ENCODE measurements around the gene DNAJC13. TPM values are rescaled to one million over a fixed set of nuclear protein-coding genes. Genes with fewer than 3 reads are reported as not detected.
"Not testable (repeated sequence)": the region's sequence is repeated elsewhere in the genome, so short reads cannot be mapped to it uniquely, and the experiment has no call there.

DNAJC13 gene
- total RNA-seq, 4 donors from 2014 or later: 43.6 to 73.7 (median 61.1) TPM

DNA sequence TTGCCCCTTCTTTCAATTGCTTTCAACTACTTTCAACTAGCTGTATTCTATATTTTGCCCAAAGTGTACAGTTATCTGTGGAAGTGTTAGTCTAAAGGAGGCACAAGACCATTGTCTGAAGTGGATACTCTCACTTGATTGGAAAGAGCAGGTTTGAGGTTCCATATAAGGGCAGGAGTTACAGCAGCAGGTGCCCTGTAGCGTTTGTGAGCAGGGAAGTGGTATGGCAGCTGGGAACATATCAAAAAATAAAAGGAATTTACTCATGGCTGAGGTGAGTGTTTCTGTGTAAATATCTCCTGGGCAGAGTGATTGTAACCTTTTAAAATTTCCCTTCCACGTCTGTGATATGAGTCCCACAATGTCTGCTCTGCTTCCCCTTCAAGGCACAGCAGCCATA is 38.5 kb upstream of the DNAJC13 start:
- 31 to 47% methylated on average over 2 of the region's 2 CpGs for WGBS, 2 donors (ENCODE audit: low coverage in 1 of 2)
- Histone ChIP-seq H3K27me3 (peaks cover 17% of the 10 kb centered on the region), H3K36me3 (no peaks in the 10 kb centered on the region), H3K9me3 (no peaks in the 10 kb centered on the region), H3K27ac (no peak overlapping the region), H3K4me3 (no peak overlapping the region), H3K4me1 (no peaks in the 10 kb centered on the region)
- TF ChIP-seq POLR2AphosphoS5 (IDR thresholded peaks at IDR 0.05) (no peak), EP300 (IDR thresholded peaks at IDR 0.05) (no peak), POLR2A (IDR thresholded peaks at IDR 0.05) (no peak)
- TF ChIP-seq, protein P1, sequence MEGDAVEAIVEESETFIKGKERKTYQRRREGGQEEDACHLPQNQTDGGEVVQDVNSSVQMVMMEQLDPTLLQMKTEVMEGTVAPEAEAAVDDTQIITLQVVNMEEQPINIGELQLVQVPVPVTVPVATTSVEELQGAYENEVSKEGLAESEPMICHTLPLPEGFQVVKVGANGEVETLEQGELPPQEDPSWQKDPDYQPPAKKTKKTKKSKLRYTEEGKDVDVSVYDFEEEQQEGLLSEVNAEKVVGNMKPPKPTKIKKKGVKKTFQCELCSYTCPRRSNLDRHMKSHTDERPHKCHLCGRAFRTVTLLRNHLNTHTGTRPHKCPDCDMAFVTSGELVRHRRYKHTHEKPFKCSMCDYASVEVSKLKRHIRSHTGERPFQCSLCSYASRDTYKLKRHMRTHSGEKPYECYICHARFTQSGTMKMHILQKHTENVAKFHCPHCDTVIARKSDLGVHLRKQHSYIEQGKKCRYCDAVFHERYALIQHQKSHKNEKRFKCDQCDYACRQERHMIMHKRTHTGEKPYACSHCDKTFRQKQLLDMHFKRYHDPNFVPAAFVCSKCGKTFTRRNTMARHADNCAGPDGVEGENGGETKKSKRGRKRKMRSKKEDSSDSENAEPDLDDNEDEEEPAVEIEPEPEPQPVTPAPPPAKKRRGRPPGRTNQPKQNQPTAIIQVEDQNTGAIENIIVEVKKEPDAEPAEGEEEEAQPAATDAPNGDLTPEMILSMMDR (IDR thresholded peaks at IDR 0.05): no peak
- no peak for ATAC-seq

- no peak overlapping the region for H3K4me3 ChIP-seq
- peaks cover 18% of the 10 kb centered on the region for H3K27me3 ChIP-seq
- no peaks in the 10 kb centered on the region for H3K4me1 ChIP-seq
- H3K9me3 ChIP-seq: no peaks in the 10 kb centered on the region
- H3K27ac ChIP-seq: no peak overlapping the region
- no peaks in the 10 kb centered on the region for H3K36me3 ChIP-seq
- WGBS, 2 donors (ENCODE audit: low coverage in 1 of 2): 44% methylated on average over 1 of the region's 1 CpG; no CpG with 5 or more reads in 1 of the 2 donors
- no peak for TF ChIP-seq EP300 (IDR thresholded peaks at IDR 0.05)
- ATAC-seq: no peak
Observed at GRCh38 chr3:132380920-132381319, 36.4 kb upstream of the DNAJC13 start.

DNA sequence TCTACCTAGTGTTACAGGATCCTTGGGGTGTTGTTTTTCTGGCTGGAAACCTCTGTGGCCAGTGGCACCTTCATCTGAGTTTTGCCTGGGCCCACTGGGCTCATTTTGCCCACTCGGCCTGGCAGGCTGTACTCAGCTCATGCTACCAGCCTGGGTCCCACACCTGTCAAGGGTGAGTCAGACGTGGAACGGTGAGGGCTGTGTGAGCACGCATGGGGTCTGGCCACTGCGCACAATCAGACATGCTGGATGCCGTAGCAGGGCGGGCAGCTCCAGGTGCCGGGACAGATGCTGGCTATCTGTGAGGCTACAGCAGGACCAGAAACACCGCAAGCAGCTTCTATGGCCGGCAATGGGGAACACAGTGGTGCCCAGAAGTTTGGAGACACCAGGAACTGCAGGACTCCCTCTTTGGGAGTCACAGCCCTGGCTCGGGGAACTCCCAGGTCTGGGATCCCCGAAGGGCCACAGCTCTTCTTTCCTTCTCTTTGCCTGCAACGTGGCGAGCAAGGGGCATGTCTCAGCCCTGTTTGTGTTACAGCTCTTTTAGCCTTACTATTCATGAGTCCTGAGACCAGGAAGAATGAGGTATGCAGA is 35.9 kb upstream of the DNAJC13 start:
- no peaks in the 10 kb centered on the region for H3K36me3 ChIP-seq
- no peak overlapping the region for H3K4me3 ChIP-seq
- TF ChIP-seq EP300 (IDR thresholded peaks at IDR 0.05) (no peak), POLR2A (IDR thresholded peaks at IDR 0.05) (no peak), POLR2AphosphoS5 (IDR thresholded peaks at IDR 0.05) (no peak)
- TF ChIP-seq, protein P1 (IDR thresholded peaks at IDR 0.05): no peak
- H3K27ac ChIP-seq: no peak overlapping the region
- 29 to 73% methylated on average over 1 to 3 of the region's 14 CpGs for WGBS, 2 donors (ENCODE audit: low coverage in 1 of 2)
- no peaks in the 10 kb centered on the region for H3K4me1 ChIP-seq
- peaks cover 18% of the 10 kb centered on the region for H3K27me3 ChIP-seq
- no peaks in the 10 kb centered on the region for H3K9me3 ChIP-seq
- ATAC-seq: no peak

DNA sequence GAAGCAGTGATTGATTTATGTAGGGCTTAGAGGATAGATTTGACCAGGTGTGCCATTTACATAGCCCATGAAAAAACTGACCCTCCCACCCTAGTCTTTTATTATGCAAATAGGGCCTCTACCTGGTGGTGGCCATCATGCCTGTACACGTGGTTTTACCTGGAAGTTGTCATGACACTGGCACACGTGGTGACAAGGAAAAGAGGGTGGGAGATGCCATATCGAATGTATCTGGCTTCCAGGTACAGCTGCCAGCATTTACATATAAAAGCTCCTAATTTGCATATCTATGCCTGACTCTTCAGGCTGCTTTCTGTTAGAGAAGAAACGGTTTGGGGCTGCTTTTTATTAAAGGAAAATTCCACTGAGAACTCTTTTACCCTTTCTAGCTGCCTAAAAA is 35.0 kb upstream of the DNAJC13 start:
- Histone ChIP-seq H3K9me3 (no peaks in the 10 kb centered on the region), H3K27ac (no peak overlapping the region)
- 55 to 63% methylated on average over 4 of the region's 4 CpGs for WGBS, 2 donors (ENCODE audit: low coverage in 1 of 2)

GRCh38 chr3:132382688-132383194 is 34.6 kb upstream of the DNAJC13 start:
- TF ChIP-seq POLR2A (IDR thresholded peaks at IDR 0.05): no peak
- no peak for TF ChIP-seq EP300 (IDR thresholded peaks at IDR 0.05)
- Histone ChIP-seq H3K27ac (no peak overlapping the region), H3K9me3 (no peaks in the 10 kb centered on the region), H3K4me1 (no peaks in the 10 kb centered on the region), H3K36me3 (no peaks in the 10 kb centered on the region), H3K4me3 (no peak overlapping the region), H3K27me3 (peaks cover 10% of the 10 kb centered on the region)
- no peak for ATAC-seq

More for the DNA sequence above, 35.0 kb upstream of the DNAJC13 start:
- Histone ChIP-seq H3K36me3 (no peaks in the 10 kb centered on the region), H3K4me3 (no peak overlapping the region), H3K4me1 (no peaks in the 10 kb centered on the region), H3K27me3 (peaks cover 12% of the 10 kb centered on the region)
- no peak for TF ChIP-seq POLR2A (IDR thresholded peaks at IDR 0.05)
- no peak for TF ChIP-seq POLR2AphosphoS5 (IDR thresholded peaks at IDR 0.05)
- TF ChIP-seq EP300 (IDR thresholded peaks at IDR 0.05): no peak
- TF ChIP-seq, protein P1 (IDR thresholded peaks at IDR 0.05): no peak
- ATAC-seq: no peak

DNA sequence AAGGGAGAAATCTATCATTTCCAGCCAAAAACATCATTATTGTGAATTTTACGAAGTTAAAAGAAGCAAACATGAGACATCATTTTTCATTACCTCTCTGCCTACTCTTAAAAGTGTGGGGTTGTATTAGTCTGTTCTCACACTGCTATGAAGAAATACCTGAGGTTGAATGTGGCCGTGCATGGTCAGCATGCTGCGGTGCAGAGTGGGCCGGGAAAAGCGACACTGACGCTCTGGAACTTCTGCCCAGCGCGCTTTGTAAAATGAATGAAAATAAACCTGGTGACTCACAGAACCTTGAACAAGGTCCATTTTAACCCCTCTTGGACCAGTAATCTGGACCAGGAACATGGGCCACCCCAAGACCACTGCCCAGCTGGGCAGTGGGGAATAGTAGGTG is 31.0 kb upstream of the DNAJC13 start:
- no peak for ATAC-seq

DNA sequence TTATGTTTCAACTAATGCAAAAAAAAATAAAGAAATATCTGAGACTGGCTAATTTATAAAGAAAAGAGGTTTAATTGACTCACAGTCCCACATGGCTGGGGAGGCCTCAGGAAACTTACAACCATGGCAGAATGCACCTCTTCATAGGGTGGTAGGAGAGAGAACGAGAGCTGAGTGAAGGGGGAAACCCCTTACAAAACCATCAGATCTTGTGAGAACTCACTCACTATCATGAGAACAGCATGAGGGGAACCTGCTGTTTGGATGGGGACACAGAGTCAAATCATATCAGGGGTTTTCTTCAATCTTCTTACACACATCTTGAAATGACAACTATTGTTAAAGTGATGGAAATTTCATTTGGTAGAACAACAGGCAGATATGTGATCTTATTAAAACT is 24.6 kb upstream of the DNAJC13 start:
- ATAC-seq, H3K27me3 ChIP-seq, H3K27ac ChIP-seq, H3K4me1 ChIP-seq, H3K9me3 ChIP-seq, H3K4me3 ChIP-seq, H3K36me3 ChIP-seq: not testable (repeated sequence)
- WGBS, 2 donors (ENCODE audit: low coverage in 1 of 2): 73 to 100% methylated on average over 1 of the region's 1 CpG

More for the DNA sequence above, 31.0 kb upstream of the DNAJC13 start:
- Histone ChIP-seq H3K27me3 (peaks cover 10% of the 10 kb centered on the region), H3K36me3 (no peaks in the 10 kb centered on the region), H3K27ac (no peak overlapping the region), H3K4me1 (no peaks in the 10 kb centered on the region), H3K4me3 (no peak overlapping the region), H3K9me3 (no peaks in the 10 kb centered on the region)
- TF ChIP-seq POLR2AphosphoS5 (IDR thresholded peaks at IDR 0.05) (no peak), EP300 (IDR thresholded peaks at IDR 0.05) (no peak), POLR2A (IDR thresholded peaks at IDR 0.05) (no peak)
- TF ChIP-seq, protein P1 (IDR thresholded peaks at IDR 0.05): no peak
- WGBS, 2 donors (ENCODE audit: low coverage in 1 of 2): 60 to 73% methylated on average over 1 to 8 of the region's 8 CpGs

All from gastroesophageal sphincter (tissue), 4 donors.